ENCODE measurements around the gene EPHA10.
"Not testable (repeated sequence)": the region's sequence is repeated elsewhere in the genome, so short reads cannot be mapped to it uniquely, and the experiment has no call there.

EPHA10 gene

DNA sequence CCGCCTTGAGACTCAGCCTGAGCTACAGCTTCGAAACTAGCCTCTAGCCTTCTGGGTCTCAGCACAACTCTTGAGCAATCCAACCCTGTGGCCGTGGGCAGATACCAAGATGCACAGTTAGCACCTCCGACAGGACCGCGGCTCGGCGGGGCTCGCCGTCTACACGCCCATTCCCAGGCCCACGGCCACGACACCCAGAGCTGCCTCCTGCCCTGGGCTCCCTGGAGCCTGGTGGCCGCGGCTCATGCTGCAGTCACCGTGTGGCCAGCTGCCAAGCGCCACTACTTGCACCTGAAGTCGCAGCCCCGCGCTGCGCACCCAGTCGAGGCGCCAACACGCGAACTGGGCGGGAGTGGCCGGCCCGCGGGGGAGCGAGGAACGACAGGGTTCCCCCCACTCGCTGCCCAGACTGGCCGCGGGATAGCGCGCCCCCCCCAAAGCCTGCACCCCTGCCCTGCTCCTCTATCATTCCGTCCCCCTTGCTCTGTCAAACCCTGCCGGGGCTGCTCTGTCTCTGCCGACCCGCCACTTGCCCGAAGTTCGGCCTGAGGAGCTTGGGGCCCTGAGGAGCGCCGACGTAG is 73.3 kb downstream of the EPHA10 start:
- peak; percentile 45 for ATAC-seq

GRCh38 chr1:37688926-37689325 is 76.0 kb downstream of the EPHA10 start:
- TF ChIP-seq ESRRG (CRISPR knock-in tag; IDR thresholded peaks at IDR 0.05) (no peak), ZFP30 (CRISPR knock-in tag; IDR thresholded peaks at IDR 0.05) (no peak), ZC3H10 (CRISPR knock-in tag; IDR thresholded peaks at IDR 0.05) (no peak), CSDC2 (CRISPR knock-in tag; IDR thresholded peaks at IDR 0.05) (no peak), ZFP3 (CRISPR knock-in tag; IDR thresholded peaks at IDR 0.05) (no peak), CREB5 (CRISPR knock-in tag; IDR thresholded peaks at IDR 0.05; ENCODE audit: low read depth) (no peak), PPARA (CRISPR knock-in tag; IDR thresholded peaks at IDR 0.05; ENCODE audit: borderline replicate concordance) (no peak), ZNF70 (CRISPR knock-in tag; IDR thresholded peaks at IDR 0.05) (no peak), RARB (CRISPR knock-in tag; IDR thresholded peaks at IDR 0.05) (no peak), ZNF8 (CRISPR knock-in tag; IDR thresholded peaks at IDR 0.05) (no peak), TCF4 (CRISPR knock-in tag; IDR thresholded peaks at IDR 0.05; ENCODE audit: borderline replicate concordance) (no peak), SNAI2 (CRISPR knock-in tag; IDR thresholded peaks at IDR 0.05) (no peak), BACH2 (CRISPR knock-in tag; IDR thresholded peaks at IDR 0.05; ENCODE audit: borderline replicate concordance) (no peak), ISL1 (CRISPR knock-in tag; IDR thresholded peaks at IDR 0.05) (no peak), TOX (CRISPR knock-in tag; IDR thresholded peaks at IDR 0.05; ENCODE audit: borderline replicate concordance) (no peak), GLIS3 (CRISPR knock-in tag; IDR thresholded peaks at IDR 0.05) (no peak)
- TF ChIP-seq, protein P1, sequence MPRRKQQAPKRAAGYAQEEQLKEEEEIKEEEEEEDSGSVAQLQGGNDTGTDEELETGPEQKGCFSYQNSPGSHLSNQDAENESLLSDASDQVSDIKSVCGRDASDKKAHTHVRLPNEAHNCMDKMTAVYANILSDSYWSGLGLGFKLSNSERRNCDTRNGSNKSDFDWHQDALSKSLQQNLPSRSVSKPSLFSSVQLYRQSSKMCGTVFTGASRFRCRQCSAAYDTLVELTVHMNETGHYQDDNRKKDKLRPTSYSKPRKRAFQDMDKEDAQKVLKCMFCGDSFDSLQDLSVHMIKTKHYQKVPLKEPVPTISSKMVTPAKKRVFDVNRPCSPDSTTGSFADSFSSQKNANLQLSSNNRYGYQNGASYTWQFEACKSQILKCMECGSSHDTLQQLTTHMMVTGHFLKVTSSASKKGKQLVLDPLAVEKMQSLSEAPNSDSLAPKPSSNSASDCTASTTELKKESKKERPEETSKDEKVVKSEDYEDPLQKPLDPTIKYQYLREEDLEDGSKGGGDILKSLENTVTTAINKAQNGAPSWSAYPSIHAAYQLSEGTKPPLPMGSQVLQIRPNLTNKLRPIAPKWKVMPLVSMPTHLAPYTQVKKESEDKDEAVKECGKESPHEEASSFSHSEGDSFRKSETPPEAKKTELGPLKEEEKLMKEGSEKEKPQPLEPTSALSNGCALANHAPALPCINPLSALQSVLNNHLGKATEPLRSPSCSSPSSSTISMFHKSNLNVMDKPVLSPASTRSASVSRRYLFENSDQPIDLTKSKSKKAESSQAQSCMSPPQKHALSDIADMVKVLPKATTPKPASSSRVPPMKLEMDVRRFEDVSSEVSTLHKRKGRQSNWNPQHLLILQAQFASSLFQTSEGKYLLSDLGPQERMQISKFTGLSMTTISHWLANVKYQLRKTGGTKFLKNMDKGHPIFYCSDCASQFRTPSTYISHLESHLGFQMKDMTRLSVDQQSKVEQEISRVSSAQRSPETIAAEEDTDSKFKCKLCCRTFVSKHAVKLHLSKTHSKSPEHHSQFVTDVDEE (CRISPR knock-in tag; IDR thresholded peaks at IDR 0.05): no peak
- TF ChIP-seq, protein P2, sequence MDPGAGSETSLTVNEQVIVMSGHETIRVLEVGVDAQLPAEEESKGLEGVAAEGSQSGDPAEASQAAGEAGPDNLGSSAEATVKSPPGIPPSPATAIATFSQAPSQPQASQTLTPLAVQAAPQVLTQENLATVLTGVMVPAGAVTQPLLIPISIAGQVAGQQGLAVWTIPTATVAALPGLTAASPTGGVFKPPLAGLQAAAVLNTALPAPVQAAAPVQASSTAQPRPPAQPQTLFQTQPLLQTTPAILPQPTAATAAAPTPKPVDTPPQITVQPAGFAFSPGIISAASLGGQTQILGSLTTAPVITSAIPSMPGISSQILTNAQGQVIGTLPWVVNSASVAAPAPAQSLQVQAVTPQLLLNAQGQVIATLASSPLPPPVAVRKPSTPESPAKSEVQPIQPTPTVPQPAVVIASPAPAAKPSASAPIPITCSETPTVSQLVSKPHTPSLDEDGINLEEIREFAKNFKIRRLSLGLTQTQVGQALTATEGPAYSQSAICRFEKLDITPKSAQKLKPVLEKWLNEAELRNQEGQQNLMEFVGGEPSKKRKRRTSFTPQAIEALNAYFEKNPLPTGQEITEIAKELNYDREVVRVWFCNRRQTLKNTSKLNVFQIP (CRISPR knock-in tag; IDR thresholded peaks at IDR 0.05; ENCODE audit: borderline replicate concordance, low read depth): no peak
- TF ChIP-seq, protein P3, sequence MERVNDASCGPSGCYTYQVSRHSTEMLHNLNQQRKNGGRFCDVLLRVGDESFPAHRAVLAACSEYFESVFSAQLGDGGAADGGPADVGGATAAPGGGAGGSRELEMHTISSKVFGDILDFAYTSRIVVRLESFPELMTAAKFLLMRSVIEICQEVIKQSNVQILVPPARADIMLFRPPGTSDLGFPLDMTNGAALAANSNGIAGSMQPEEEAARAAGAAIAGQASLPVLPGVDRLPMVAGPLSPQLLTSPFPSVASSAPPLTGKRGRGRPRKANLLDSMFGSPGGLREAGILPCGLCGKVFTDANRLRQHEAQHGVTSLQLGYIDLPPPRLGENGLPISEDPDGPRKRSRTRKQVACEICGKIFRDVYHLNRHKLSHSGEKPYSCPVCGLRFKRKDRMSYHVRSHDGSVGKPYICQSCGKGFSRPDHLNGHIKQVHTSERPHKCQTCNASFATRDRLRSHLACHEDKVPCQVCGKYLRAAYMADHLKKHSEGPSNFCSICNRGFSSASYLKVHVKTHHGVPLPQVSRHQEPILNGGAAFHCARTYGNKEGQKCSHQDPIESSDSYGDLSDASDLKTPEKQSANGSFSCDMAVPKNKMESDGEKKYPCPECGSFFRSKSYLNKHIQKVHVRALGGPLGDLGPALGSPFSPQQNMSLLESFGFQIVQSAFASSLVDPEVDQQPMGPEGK (CRISPR knock-in tag; IDR thresholded peaks at IDR 0.05; ENCODE audit: borderline replicate concordance): no peak
- no peak for ATAC-seq

More for the DNA sequence above, 73.3 kb downstream of the EPHA10 start:
- no peak for TF ChIP-seq ZC3H10 (CRISPR knock-in tag; IDR thresholded peaks at IDR 0.05)
- TF ChIP-seq TCF4 (CRISPR knock-in tag; IDR thresholded peaks at IDR 0.05; ENCODE audit: borderline replicate concordance): no peak
- no peak for TF ChIP-seq CREB5 (CRISPR knock-in tag; IDR thresholded peaks at IDR 0.05; ENCODE audit: low read depth)

DNA sequence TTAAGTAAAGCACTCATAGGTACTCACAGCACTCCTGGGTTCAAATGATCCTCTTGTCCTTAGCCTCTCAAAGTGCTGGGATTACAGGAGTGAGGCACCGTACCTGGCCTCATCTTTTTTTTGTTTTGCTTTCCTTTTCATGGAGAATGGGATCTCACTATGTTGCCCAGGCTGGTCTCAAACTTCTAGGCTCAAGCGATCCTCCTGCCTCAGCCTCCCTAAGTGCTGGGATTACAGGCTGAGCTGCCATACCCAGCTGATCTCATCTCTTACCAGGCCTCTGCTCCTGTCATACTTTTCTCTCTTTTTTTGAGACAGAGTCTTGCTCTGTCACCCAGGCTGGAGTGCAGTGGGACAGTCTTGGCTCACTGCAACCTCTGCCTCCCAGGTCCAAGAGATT is 77.2 kb downstream of the EPHA10 start:
- ATAC-seq: not testable (repeated sequence)

DNA sequence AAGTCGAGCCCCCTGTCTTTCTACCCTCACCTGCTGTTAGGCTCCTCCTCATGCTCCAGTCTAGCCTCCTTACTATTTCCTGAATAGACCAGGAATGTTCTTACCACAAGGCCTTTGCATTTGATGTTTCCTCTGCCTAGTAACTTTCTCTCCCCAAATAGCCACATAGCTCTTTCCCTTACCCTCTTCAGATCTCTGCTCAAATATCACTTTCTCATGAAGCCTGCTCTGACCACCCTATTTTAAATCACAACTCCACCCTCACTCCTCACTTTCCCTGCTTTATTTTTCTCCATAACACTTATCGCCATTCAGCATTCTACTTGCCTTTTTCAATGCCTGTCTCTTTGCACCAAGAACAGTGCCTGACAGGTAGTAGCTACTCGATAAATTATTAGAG is 79.2 kb downstream of the EPHA10 start:
- ATAC-seq: no peak
- TF ChIP-seq ZC3H10 (CRISPR knock-in tag; IDR thresholded peaks at IDR 0.05) (no peak), ESRRG (CRISPR knock-in tag; IDR thresholded peaks at IDR 0.05) (no peak), ZFP3 (CRISPR knock-in tag; IDR thresholded peaks at IDR 0.05) (no peak), CSDC2 (CRISPR knock-in tag; IDR thresholded peaks at IDR 0.05) (no peak), GLIS3 (CRISPR knock-in tag; IDR thresholded peaks at IDR 0.05) (no peak), ZNF565 (CRISPR knock-in tag; conservative IDR thresholded peaks at IDR 0.05; ENCODE audit: low read depth) (no peak)
- TF ChIP-seq, protein P1 (CRISPR knock-in tag; IDR thresholded peaks at IDR 0.05): no peak
- TF ChIP-seq, protein P3 (CRISPR knock-in tag; IDR thresholded peaks at IDR 0.05; ENCODE audit: borderline replicate concordance): no peak
